ENCODE data around the gene ZNF57. TPM values are rescaled to one million over a fixed set of nuclear protein-coding genes. Genes with fewer than 3 reads are reported as not detected.
"Not testable (repeated sequence)": the region's sequence is repeated elsewhere in the genome, so short reads cannot be mapped to it uniquely, and the experiment has no call there.

ZNF57 gene
- total RNA-seq, 2 experiments from 2014 or later = 5.0 to 5.1 TPM

DNA sequence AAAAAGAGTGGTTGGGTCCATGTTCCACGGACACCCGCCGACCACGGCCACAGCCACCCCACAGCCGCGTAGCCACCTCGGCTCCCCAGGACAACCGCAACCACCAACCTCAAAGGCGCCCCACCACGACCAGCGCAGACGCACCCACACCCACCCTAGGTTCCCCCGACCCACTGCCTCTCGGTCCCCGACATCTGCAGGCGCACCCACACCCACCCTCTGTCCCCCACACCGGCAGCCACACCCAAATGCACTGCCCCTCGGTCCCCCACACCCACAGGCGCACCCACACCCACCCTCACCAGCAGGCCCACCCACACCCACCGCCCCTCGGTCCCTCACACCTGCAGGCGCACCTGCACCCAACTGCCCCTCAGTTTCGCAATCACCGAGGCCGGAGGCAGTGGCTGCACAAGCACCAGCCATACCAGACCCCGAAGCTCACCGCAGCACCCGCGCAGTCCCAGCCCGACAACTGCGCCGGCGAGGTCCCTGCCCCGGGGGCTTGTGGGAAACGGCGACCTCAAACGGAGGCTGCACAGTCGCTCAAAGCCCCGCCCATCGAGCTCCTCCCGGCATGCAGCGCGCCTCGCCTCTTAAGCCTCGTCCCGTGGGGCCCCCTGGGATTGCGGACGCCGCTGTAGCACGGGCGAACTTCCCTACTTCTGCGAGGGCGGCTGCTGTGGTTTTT is 25.8 kb downstream of the ZNF57 start:
- CTCF ChIA-PET = no interaction called here
- Mint-ChIP-seq H3K27me3 (no peaks in the 10 kb centered on the region), H3K36me3 (ENCODE audit: low read depth) (peaks cover 10% of the 10 kb centered on the region), H3K4me3 (no peak overlapping the region), H3K27ac (no peak overlapping the region), H3K9me3 (peaks cover 8% of the 10 kb centered on the region), H3K4me1 (ENCODE audit: low read depth) (no peaks in the 10 kb centered on the region)
- no peak for DNase-seq
- POLR2A ChIA-PET = no interaction called here
- no peak for ATAC-seq
- intact Hi-C loops (cut with micrococcal nuclease) = no loop called here
- TF ChIP-seq, protein P1, sequence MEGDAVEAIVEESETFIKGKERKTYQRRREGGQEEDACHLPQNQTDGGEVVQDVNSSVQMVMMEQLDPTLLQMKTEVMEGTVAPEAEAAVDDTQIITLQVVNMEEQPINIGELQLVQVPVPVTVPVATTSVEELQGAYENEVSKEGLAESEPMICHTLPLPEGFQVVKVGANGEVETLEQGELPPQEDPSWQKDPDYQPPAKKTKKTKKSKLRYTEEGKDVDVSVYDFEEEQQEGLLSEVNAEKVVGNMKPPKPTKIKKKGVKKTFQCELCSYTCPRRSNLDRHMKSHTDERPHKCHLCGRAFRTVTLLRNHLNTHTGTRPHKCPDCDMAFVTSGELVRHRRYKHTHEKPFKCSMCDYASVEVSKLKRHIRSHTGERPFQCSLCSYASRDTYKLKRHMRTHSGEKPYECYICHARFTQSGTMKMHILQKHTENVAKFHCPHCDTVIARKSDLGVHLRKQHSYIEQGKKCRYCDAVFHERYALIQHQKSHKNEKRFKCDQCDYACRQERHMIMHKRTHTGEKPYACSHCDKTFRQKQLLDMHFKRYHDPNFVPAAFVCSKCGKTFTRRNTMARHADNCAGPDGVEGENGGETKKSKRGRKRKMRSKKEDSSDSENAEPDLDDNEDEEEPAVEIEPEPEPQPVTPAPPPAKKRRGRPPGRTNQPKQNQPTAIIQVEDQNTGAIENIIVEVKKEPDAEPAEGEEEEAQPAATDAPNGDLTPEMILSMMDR (IDR thresholded peaks at IDR 0.05) = no peak

DNA sequence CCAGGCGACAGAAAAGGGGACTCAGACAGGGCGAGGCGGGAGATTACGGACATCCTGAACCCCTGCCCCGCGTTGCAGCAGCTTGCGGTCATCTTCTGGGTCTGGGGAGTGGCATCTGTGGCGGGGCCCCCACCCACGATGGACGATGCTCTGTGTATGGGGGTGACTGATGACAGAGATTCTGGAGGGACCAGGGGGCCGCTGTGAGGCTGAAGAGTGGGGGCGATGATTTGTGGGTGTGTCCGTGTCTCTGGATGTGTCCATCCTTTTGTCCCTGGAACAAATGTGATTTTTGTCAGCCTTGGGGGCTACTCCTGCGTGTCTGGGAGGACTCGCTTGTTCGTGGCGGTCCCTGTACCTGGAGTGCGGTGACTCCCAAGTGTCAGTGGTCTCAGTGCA is 26.3 kb downstream of the ZNF57 start:
- intact Hi-C loops (cut with micrococcal nuclease) = no loop called here
- no peak for ATAC-seq
- TF ChIP-seq, protein P1 (IDR thresholded peaks at IDR 0.05) = no peak
- Mint-ChIP-seq H3K4me3 (no peak overlapping the region), H3K4me1 (ENCODE audit: low read depth) (no peaks in the 10 kb centered on the region), H3K27ac (no peak overlapping the region), H3K27me3 (no peaks in the 10 kb centered on the region), H3K9me3 (peaks cover 9% of the 10 kb centered on the region), H3K36me3 (ENCODE audit: low read depth) (peaks cover 12% of the 10 kb centered on the region)
- ChIA-PET CTCF (no interaction called here), POLR2A (no interaction called here)
- DNase-seq = no peak

DNA sequence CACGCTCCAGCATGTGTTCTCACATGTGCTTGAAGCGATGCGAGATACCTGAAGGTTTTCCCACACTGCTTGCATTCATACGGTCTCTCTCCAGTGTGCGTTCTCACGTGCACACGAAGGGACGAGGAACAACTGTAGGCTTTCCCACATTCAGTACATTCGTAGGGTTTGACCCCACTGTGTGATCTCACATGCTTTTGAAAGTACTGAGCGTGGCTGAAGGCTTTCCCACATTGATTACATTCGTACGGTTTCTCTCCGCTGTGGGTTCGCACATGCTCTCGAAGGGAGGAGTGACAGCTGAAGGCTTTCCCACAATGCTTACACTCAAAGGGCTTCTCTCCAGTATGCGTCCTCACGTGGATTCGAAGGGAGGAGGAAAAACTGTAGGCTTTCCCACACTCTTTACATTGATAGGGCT is 32.8 kb downstream of the ZNF57 start:
- CTCF ChIA-PET = interaction anchor here (0.6 to 1.6 kb wide), 2 partner anchors 46 to 146 kb away, joined by 3 read pairs; no protein-coding TSS in a partner anchor
- intact Hi-C loops (cut with micrococcal nuclease) = no loop called here
- H3K27ac Mint-ChIP-seq = no peak overlapping the region

DNA sequence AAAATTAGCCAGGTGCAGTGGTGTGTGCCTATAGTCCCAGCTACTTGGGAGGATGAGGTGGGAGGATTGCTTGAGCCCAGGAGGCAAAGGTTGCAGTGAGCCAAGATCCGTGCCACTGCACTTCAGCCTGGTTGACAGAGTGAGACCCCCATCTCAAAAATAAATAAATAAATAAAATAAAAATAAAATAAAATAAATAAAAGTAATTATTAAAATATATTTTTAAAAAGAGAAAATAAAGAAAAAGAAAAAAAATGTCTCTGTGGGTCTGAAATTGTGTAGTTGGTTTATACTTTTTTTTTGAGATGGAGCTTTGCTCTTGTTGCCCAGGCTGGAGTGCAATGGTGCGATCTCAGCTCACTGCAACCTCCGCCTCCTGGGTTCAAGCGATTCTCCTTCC is 35.1 kb downstream of the ZNF57 start:
- POLR2A ChIA-PET; H3K27ac Mint-ChIP-seq; H3K4me1 Mint-ChIP-seq (ENCODE audit: low read depth); H3K4me3 Mint-ChIP-seq; intact Hi-C loops (cut with micrococcal nuclease); H3K27me3 Mint-ChIP-seq; ATAC-seq; DNase-seq; CTCF ChIA-PET: not testable (repeated sequence)
- peaks cover 22% of the 10 kb centered on the region for H3K9me3 Mint-ChIP-seq
- H3K36me3 Mint-ChIP-seq (ENCODE audit: low read depth) = peaks cover 65% of the 10 kb centered on the region

More for the DNA sequence above, 32.8 kb downstream of the ZNF57 start:
- DNase-seq (no peak), ATAC-seq (no peak)
- Mint-ChIP-seq H3K27me3 (no peaks in the 10 kb centered on the region), H3K4me3 (no peak overlapping the region), H3K9me3 (peaks cover 26% of the 10 kb centered on the region), H3K36me3 (ENCODE audit: low read depth) (peaks cover 63% of the 10 kb centered on the region), H3K4me1 (ENCODE audit: low read depth) (no peaks in the 10 kb centered on the region)
- POLR2A ChIA-PET = interaction anchor here (1.0 kb wide), 1 partner anchor 273 kb away, joined by 3 read pairs; no protein-coding TSS in a partner anchor
- TF ChIP-seq, protein P1 (IDR thresholded peaks at IDR 0.05) = no peak

- ATAC-seq = no peak
- DNase-seq = no peak
- no peaks in the 10 kb centered on the region for H3K27me3 Mint-ChIP-seq
- H3K4me1 Mint-ChIP-seq (ENCODE audit: low read depth) = peaks cover 17% of the 10 kb centered on the region
- POLR2A ChIA-PET = interaction anchor here (0.6 to 0.9 kb wide), 2 partner anchors 30 to 215 kb away, joined by 3 read pairs; no protein-coding TSS in a partner anchor
- peak overlapping the region; percentile 89 for H3K4me3 Mint-ChIP-seq
- CTCF ChIA-PET = interaction anchor here (1.0 kb wide), 1 partner anchor 102 kb away, joined by 3 read pairs; the partner anchor contains the start of gene ZNF555
- H3K27ac Mint-ChIP-seq = no peak overlapping the region
- intact Hi-C loops (cut with micrococcal nuclease) = no loop called here
- TF ChIP-seq, protein P1 (IDR thresholded peaks at IDR 0.05) = no peak
- H3K9me3 Mint-ChIP-seq = no peaks in the 10 kb centered on the region
- H3K36me3 Mint-ChIP-seq (ENCODE audit: low read depth) = peaks cover 18% of the 10 kb centered on the region
These were observed 42.4 kb downstream of the ZNF57 start for GRCh38 chr19:2942928-2943640.

Data from activated CD8-positive, alpha-beta T cell treated with anti-CD3 and anti-CD28 coated beads for 36 hours (primary cell).